A673 (cell line): ENCODE measurements around the gene HDGFL2.

Experiments
- EZH2 ChIP-seq: fragments of 200-600 bp; sonication (generic); IDR thresholded peaks from 2 replicates; pipeline ENCODE4 v1.6.1; 2017; ENCODE audit warnings: borderline replicate concordance, low read depth, mild to moderate bottlenecking, mixed read lengths, antibody characterized with exemption, low read length; ENCODE audit not compliant: poor library complexity, severe bottlenecking
- TF ChIP-seq, protein P1 (sequence below): fragments of 300-800, 200-600 bp; sonication (generic); conservative IDR thresholded peaks from 2 replicates; pipeline ENCODE4 v1.5.1; 2017; ENCODE audit warnings: low read depth, mild to moderate bottlenecking, antibody characterized with exemption, low read length, moderate library complexity, mixed read lengths

GRCh38 chr19:4493929-4494690 is 22.0 kb downstream of the HDGFL2 start:
- TF ChIP-seq, protein P1, sequence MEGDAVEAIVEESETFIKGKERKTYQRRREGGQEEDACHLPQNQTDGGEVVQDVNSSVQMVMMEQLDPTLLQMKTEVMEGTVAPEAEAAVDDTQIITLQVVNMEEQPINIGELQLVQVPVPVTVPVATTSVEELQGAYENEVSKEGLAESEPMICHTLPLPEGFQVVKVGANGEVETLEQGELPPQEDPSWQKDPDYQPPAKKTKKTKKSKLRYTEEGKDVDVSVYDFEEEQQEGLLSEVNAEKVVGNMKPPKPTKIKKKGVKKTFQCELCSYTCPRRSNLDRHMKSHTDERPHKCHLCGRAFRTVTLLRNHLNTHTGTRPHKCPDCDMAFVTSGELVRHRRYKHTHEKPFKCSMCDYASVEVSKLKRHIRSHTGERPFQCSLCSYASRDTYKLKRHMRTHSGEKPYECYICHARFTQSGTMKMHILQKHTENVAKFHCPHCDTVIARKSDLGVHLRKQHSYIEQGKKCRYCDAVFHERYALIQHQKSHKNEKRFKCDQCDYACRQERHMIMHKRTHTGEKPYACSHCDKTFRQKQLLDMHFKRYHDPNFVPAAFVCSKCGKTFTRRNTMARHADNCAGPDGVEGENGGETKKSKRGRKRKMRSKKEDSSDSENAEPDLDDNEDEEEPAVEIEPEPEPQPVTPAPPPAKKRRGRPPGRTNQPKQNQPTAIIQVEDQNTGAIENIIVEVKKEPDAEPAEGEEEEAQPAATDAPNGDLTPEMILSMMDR = no peak
- TF ChIP-seq EZH2 = no peak
